SK-N-MC (cell line): ENCODE results near the gene BCAS1.

Source experiments
- EZH2 ChIP-seq: fragments of 200-600 bp; sonication (generic); IDR thresholded peaks from one replicate; pipeline ENCODE4 v1.6.1; 2017; ENCODE audit warnings: antibody characterized with exemption
- FOXP2 ChIP-seq: optimal IDR thresholded peaks from 2 replicates; pipeline ENCODE3; 2011; ENCODE audit warnings: mild to moderate bottlenecking, moderate library complexity; ENCODE audit not compliant: insufficient read depth; ENCODE audit errors: extremely low read length, control extremely low read depth
- POLR2AphosphoS5 ChIP-seq: IDR thresholded peaks from 2 replicates; pipeline ENCODE4 v1.6.1; 2012; ENCODE audit warnings: mild to moderate bottlenecking, low read depth, low read length, borderline replicate concordance

DNA sequence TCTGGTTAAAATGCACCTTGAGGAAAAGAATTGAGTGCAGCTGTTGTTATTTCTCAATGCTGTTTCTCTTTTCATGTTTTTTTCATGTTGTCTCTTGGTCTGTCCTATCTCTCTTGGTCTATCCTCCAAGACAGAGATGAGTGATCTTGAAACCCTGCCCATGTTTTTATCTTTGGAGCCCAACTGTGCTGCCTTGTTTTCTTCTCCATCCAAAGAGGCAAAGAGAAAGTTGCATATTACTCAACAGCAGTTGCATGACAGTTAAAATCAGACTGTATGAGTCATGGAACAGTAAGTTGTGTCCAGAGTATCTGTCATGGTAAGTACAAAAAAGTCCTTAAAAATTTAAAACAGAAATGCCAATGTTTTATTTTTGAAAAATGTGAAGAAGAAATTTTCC, 26.2 kb downstream of the BCAS1 start:
- TF ChIP-seq EZH2 = no peak
- TF ChIP-seq POLR2AphosphoS5 = no peak
- TF ChIP-seq FOXP2 = no peak
